ENCODE measurements around the gene SLFN12L. TPM values are rescaled to one million over a fixed set of nuclear protein-coding genes. Genes with fewer than 3 reads are reported as not detected.
"Not testable (repeated sequence)": the region's sequence is repeated elsewhere in the genome, so short reads cannot be mapped to it uniquely, and the experiment has no call there.

Gene SLFN12L
- total RNA-seq, 8 experiments from 2014 or later = 0.10 to 0.57 (median 0.19) TPM; not detected in 4

DNA sequence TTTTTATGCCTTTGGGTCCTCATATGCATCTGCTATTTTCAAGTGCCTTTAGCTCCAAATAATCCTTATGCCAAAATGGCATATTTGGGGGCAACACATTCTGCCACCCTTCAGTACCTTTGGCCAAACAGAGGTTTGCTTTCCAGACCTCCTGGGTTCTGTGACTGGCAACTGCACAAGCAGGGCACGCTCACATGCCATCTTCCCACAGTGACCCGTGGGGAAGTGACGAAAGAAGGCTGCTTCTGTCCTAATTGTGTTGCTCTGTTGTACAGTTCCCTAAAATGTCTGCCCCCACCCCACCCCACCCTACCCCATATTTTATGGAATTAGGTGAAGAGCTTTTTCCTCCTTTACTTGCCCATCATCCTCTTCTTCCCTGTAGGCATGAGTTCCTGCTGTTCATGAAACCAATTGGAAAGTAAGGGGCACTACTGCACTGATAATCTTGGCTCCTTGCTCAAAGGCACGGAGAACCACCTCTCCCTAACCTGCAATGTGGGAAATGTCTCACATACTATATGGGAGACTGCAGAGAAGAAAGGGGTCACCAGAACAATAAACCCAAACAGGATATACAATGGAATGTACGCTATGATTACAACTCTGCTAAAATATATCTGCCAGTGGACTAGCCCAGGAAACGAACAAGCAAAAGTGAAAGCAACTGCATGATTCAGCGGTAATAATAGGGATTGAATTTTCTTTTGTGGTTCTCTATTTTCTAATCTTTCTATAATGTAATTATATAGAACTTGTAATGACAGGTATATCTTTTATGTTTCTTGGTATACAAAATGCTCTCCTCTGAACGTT is 3.3 kb upstream of the SLFN12L start:
- in situ Hi-C loops (cut with MboI; ENCODE audit: low pct_unique_long_range_greater_than_20kb in 2 of 9, low sequenced_read_pairs in 9 of 9, unreplicated experiment in 9 of 9) = loop anchor here in 6 of 9 experiments (25.0 kb wide), 3 partner anchors 228 to 1128 kb away; no protein-coding TSS in a partner anchor
- peak in 2 of 8 experiments; percentile 56 to 57 for ATAC-seq (replicated peaks in 6 of 8)

DNA sequence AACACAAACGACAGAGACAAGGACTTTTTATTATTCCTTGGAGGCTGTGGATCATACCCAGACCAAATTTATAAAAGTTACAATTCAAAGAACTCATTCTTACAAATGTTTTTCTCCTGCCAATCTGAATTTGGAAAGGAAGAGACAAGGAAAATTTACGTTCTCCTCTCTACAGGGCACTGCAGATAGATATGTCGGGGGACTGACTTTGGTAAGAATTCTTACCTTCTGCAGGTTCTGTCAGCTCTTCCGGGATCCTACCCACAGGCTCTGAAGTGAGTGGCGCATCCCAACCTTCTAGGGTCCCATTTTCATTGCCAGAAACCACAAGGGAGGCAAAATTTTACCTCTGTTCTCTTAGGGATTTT is 2.2 kb upstream of the SLFN12L start:
- ATAC-seq (replicated peaks in 6 of 8) = peak in 1 of 8 experiments; percentile 20
- in situ Hi-C loops (cut with MboI; ENCODE audit: low pct_unique_long_range_greater_than_20kb in 2 of 9, low sequenced_read_pairs in 9 of 9, unreplicated experiment in 9 of 9) = loop anchor here in 8 of 9 experiments (5.0 to 25.0 kb wide), 6 partner anchors 225 to 1127 kb away; no protein-coding TSS in a partner anchor
- WGBS, 10 experiments = 22 to 80% (median 36%) methylated on average over 1 to 5 of the region's 5 CpGs; no CpG with 5 or more reads in 1 of the 10 experiments

More for the DNA sequence above, 3.3 kb upstream of the SLFN12L start:
- 11 to 77% (median 47%) methylated on average over 1 to 6 of the region's 8 CpGs for WGBS, 10 experiments
- no peak overlapping the region for H3K27ac ChIP-seq
- no peak overlapping the region for H3K4me3 ChIP-seq
- H3K4me1 ChIP-seq (replicated peaks in 1 of 2) = no peaks in the 10 kb centered on the region

DNA sequence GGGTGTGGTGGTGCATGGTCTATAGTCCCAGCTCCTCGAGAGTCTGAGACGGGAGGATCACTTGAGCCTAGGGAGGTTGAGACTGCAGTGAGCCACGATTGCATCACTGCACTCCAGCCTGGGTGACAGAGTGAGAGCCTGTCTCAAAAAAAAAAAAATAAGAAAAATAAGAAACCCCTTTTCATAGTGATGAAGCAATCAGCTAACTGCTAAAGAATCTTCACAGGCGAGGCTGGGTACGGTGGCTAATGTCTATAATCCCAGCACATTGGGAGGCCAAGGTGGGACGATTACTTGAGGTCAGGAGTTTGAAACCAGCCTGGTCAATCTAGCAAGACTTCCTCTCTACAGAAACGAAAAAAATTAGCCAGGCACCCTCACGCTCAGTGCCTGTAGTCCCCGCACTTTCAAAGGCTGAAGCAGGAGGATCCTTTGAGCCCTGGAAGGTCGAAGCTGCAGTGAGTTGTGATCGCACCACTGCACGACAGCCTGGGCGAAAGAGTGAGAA is 760 bp downstream of the SLFN12L start:
- Histone ChIP-seq H3K27ac (no peak overlapping the region), H3K4me1 (replicated peaks in 1 of 2) (no peaks in the 10 kb centered on the region), H3K4me3 (no peak overlapping the region)
- peak in 1 of 8 experiments; percentile 29 for ATAC-seq (replicated peaks in 6 of 8)
- in situ Hi-C loops (cut with MboI; ENCODE audit: low pct_unique_long_range_greater_than_20kb in 2 of 9, low sequenced_read_pairs in 9 of 9, unreplicated experiment in 9 of 9) = loop anchor here in 8 of 9 experiments (5.0 to 25.0 kb wide), 6 partner anchors 222 to 1124 kb away; no protein-coding TSS in a partner anchor
- WGBS, 10 experiments = 0 to 97% (median 69%) methylated on average over 1 to 12 of the region's 13 CpGs; no CpG with 5 or more reads in 1 of the 10 experiments

More for the DNA sequence above, 2.2 kb upstream of the SLFN12L start:
- no peak overlapping the region for H3K27ac ChIP-seq
- no peaks in the 10 kb centered on the region for H3K4me1 ChIP-seq (replicated peaks in 1 of 2)
- H3K4me3 ChIP-seq = no peak overlapping the region

DNA sequence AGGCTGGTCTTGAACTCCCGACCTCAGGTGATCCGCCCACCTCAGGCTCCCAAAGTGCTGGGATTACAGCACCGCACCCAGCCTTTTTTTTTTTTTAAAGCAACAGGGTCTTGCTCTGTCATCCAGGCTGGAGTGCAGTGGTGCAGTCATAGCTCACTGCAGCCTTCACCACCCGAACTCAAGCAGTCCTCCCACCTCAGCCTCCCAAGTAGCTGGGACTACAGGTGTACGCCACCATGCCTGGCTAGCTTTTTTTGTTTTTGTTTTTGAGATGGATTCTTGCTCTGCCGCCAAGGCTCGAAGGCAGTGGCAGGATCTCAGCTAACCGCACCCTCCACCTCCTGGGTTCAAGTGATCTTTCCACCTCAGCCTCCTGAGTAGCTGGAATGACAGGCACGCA is 2.1 kb downstream of the SLFN12L start:
- H3K4me3 ChIP-seq; H3K27ac ChIP-seq; ATAC-seq (replicated peaks in 6 of 8); H3K4me1 ChIP-seq (replicated peaks in 1 of 2): not testable (repeated sequence)
- WGBS, 10 experiments = 79 to 100% (median 90%) methylated on average over 1 to 6 of the region's 9 CpGs; no CpG with 5 or more reads in 1 of the 10 experiments
- in situ Hi-C loops (cut with MboI; ENCODE audit: low pct_unique_long_range_greater_than_20kb in 2 of 9, low sequenced_read_pairs in 9 of 9, unreplicated experiment in 9 of 9) = loop anchor here in 8 of 9 experiments (5.0 to 25.0 kb wide), 6 partner anchors 221 to 1123 kb away; no protein-coding TSS in a partner anchor

DNA sequence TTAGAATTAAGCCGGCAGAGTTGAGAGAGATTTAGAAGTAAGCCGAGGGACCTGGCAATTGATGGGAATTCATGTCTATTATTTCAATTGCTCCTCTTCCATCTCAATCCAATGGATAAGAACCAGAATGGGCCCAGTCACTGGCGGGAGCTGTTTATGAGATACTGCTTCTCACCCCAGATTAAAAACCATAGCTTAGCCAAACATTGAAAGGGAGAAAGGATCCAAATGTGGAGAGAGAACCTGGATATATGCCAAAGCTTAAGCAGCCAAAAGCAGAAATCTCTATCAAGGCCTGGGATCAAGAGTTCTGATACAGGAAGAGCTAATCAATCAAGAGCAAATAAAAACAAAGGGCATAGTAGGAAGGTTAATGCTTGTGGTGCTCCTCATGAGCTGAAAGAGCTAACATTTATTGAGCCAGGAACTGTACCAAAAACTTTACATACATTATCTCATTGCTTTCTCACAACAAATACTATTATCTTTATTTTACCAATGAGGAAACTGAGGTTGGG is 2.8 kb downstream of the SLFN12L start:
- Histone ChIP-seq H3K4me1 (replicated peaks in 1 of 2) (no peaks in the 10 kb centered on the region), H3K4me3 (no peak overlapping the region), H3K27ac (no peak overlapping the region)
- WGBS, 10 experiments = 58 to 100% (median 77%) methylated on average over 1 to 3 of the region's 3 CpGs
- ATAC-seq (replicated peaks in 6 of 8) = no peak
- in situ Hi-C loops (cut with MboI; ENCODE audit: low pct_unique_long_range_greater_than_20kb in 2 of 9, low sequenced_read_pairs in 9 of 9, unreplicated experiment in 9 of 9) = loop anchor here in 8 of 9 experiments (5.0 to 25.0 kb wide), 6 partner anchors 220 to 1122 kb away; no protein-coding TSS in a partner anchor

DNA sequence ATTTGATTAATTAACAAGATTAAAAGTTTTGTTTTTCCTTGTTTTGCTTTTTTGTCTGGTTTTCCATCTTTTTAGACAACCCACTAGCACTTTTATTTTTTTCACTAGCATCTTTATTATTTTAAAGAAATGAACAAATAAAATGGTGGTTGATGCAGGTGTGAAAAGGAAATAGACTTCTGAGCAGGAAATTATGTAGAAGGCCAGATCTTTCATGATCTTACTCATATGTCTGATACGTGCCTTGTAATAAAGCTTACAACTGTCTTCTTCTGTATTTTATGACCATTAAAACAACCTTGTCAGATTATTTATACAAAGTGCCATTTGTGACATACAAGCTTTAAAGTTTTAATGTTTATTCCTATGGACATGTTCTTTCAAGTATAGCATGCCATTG is 6.3 kb downstream of the SLFN12L start:
- Histone ChIP-seq H3K4me3 (no peak overlapping the region), H3K27ac (no peak overlapping the region), H3K4me1 (replicated peaks in 1 of 2) (no peaks in the 10 kb centered on the region)
- in situ Hi-C loops (cut with MboI; ENCODE audit: low pct_unique_long_range_greater_than_20kb in 2 of 9, low sequenced_read_pairs in 9 of 9, unreplicated experiment in 9 of 9) = loop anchor here in 8 of 9 experiments (10.0 to 25.0 kb wide), 5 partner anchors 216 to 1119 kb away; no protein-coding TSS in a partner anchor
- ATAC-seq (replicated peaks in 6 of 8) = no peak
- 25 to 93% (median 79%) methylated on average over 1 of the region's 1 CpG; no CpG with 5 or more reads in 2 of the 10 experiments for WGBS, 10 experiments

DNA sequence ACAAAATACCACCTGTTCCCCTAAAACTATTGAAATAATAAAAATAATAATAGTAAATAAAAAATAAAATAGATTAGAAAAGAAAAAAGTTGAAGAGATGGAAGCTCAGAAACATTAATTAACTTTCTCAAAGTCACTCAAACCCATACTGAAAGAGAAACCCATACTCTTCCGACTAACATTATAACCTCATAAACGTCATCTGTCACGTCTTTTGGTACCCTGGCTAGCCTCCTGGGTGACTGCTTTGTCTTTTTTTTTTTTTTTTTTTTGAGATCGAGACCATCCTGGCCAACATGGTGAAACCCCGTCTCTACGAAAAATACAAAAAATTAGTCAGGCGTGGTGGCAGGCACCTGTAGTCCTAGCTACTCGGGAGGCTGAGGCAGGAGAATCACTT is 7.6 kb downstream of the SLFN12L start:
- H3K27ac ChIP-seq = no peak overlapping the region
- 36 to 95% (median 75%) methylated on average over 2 to 7 of the region's 8 CpGs; no CpG with 5 or more reads in 2 of the 10 experiments for WGBS, 10 experiments
- ATAC-seq (replicated peaks in 6 of 8) = no peak
- in situ Hi-C loops (cut with MboI; ENCODE audit: low pct_unique_long_range_greater_than_20kb in 2 of 9, low sequenced_read_pairs in 9 of 9, unreplicated experiment in 9 of 9) = loop anchor here in 8 of 9 experiments (10.0 to 25.0 kb wide), 5 partner anchors 215 to 1118 kb away; no protein-coding TSS in a partner anchor
- H3K4me3 ChIP-seq = no peak overlapping the region
- H3K4me1 ChIP-seq (replicated peaks in 1 of 2) = no peaks in the 10 kb centered on the region

DNA sequence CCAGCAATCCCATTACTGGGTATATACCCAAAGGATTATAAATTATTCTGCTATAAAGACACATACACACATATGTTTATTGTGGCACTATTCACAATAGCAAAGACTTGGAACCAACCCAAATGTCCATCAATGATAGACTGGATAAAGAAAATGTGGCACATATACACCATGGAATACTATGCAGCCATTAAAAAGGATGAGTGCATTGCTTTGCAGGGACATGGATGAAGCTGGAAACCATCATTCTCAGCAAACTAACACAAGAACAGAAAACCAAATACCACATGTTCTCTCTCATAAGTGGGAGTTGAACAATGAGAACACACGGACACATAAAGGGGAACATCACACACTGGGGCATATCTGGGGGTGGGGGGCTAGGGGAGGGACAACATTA is 8.2 kb downstream of the SLFN12L start:
- in situ Hi-C loops (cut with MboI; ENCODE audit: low pct_unique_long_range_greater_than_20kb in 2 of 9, low sequenced_read_pairs in 9 of 9, unreplicated experiment in 9 of 9) = loop anchor here in 6 of 9 experiments (25.0 kb wide), 3 partner anchors 217 to 1117 kb away; no protein-coding TSS in a partner anchor
- not testable (repeated sequence) for H3K27ac ChIP-seq; H3K4me3 ChIP-seq; H3K4me1 ChIP-seq (replicated peaks in 1 of 2); ATAC-seq (replicated peaks in 6 of 8)
- WGBS, 10 experiments = no CpG with 5 or more reads among the region's 1 CpG

DNA sequence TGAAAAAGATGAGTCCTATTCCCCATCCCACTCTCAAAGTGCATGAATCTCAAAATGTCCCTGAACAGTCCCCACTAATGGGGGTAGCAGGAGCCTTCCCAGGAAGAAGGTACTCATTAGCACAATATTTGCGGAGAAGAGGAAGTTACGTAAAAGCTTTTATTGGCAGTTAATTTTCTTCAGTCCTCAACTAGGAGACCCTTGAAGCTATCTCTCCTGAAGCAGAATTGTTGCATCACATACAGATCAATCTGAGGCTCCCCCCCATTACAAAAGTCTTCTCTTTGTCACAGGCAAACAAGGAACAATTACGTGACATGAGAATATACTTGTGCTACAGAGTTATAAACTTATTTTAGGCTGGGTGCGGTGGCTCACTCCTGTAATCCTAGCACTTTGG is 14.2 kb downstream of the SLFN12L start:
- no peak overlapping the region for H3K27ac ChIP-seq
- ATAC-seq (replicated peaks in 6 of 8) = no peak
- 25 to 83% (median 64%) methylated on average over 1 to 4 of the region's 4 CpGs; no CpG with 5 or more reads in 2 of the 10 experiments for whole genome bisulfite sequencing, 10 experiments
- no peak overlapping the region for H3K4me3 ChIP-seq
- H3K4me1 ChIP-seq (replicated peaks in 1 of 2) = no peaks in the 10 kb centered on the region
- in situ Hi-C loops (cut with MboI; ENCODE audit: low pct_unique_long_range_greater_than_20kb in 2 of 9, low sequenced_read_pairs in 9 of 9, unreplicated experiment in 9 of 9) = no loop called here

DNA sequence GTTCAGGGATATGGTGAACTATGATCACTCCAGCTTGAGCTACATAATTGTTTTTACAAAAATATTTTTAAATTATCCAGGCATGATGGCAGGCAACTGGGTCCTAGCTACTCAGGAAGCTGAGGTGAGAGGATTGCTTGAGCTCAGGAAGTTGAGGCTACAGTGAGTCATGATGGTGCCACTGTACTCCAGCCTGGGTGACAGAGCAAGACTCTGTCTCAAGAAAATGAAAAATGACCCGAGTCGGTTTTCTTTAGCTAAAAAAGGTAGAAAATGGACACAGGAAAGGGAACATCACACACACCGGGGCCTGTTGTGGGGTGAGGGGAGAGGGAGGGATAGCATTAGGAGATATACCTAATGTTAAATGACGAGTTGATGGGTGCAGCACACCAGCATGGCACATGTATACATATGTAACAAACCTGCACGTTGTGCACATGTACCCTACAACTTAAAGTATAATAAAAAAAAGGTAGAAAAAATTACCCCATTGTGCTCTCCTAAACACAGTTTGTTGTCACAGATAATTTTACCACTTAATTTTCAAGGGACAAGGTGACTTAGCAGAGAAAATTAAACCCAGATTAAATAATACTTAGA is 15.7 kb downstream of the SLFN12L start:
- H3K27ac ChIP-seq; H3K4me3 ChIP-seq; H3K4me1 ChIP-seq (replicated peaks in 1 of 2); in situ Hi-C loops (cut with MboI; ENCODE audit: low pct_unique_long_range_greater_than_20kb in 2 of 9, low sequenced_read_pairs in 9 of 9, unreplicated experiment in 9 of 9); ATAC-seq (replicated peaks in 6 of 8): not testable (repeated sequence)
- WGBS, 10 experiments = 23 to 75% (median 46%) methylated on average over 1 to 5 of the region's 5 CpGs; no CpG with 5 or more reads in 1 of the 10 experiments

DNA sequence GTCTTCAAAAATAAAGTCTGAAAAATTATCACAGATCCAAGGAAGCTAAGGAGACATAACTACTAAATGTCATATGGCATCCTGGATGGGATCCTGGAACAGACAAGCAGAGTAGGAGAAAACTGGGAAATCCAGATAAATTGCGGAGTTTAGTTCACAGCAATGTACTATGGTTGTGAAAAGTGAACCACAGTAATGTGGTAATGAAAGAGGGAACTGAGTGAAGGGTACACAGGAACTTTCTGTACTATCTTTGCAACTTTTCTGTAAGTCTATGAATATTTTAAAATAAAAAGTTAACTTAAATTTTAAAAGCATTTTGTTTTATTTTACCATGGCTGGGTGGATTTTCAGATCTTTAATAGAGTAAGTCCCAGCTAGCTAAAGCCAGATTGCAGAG is 16.3 kb downstream of the SLFN12L start:
- no peak for ATAC-seq (replicated peaks in 6 of 8)
- Histone ChIP-seq H3K4me1 (replicated peaks in 1 of 2) (no peaks in the 10 kb centered on the region), H3K27ac (no peak overlapping the region), H3K4me3 (no peak overlapping the region)
- in situ Hi-C loops (cut with MboI; ENCODE audit: low pct_unique_long_range_greater_than_20kb in 2 of 9, low sequenced_read_pairs in 9 of 9, unreplicated experiment in 9 of 9) = no loop called here
- WGBS, 10 experiments = 44 to 100% (median 88%) methylated on average over 1 of the region's 1 CpG; no CpG with 5 or more reads in 3 of the 10 experiments

DNA sequence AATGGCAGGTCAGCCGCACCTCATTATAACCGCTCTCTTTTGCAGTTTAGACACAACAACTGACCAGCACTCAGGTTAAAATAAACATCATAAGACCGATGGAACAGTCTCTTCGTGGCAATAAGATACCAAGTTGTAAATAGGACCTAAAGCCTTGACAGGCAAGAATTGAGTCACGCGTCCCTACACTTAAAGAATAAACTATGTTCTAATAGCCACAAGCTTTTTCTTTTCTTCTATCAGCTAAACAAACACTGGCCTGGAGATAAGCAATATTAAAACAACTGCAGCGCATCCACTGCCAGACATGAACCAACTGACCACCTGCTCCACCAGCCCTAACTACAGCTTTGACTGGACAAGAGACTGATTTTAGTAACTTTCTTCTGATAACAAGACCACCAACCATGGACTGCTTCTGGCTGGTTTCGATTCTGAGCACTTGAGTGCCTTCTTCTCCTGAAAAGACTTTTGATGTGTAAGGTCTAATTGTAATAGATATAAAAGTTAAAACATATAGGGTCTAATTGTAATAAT is 17.5 kb downstream of the SLFN12L start:
- H3K4me1 ChIP-seq (replicated peaks in 1 of 2) = no peaks in the 10 kb centered on the region
- 20 to 95% (median 83%) methylated on average over 1 to 7 of the region's 8 CpGs; no CpG with 5 or more reads in 1 of the 10 experiments for WGBS, 10 experiments
- ATAC-seq (replicated peaks in 6 of 8) = no peak
- in situ Hi-C loops (cut with MboI; ENCODE audit: low pct_unique_long_range_greater_than_20kb in 2 of 9, low sequenced_read_pairs in 9 of 9, unreplicated experiment in 9 of 9) = no loop called here
- no peak overlapping the region for H3K4me3 ChIP-seq
- H3K27ac ChIP-seq = no peak overlapping the region

Data from motor neuron (in vitro differentiated cells).